Measurements from ENCODE around the gene EARS2. TPM values are rescaled to one million over a fixed set of nuclear protein-coding genes. Genes with fewer than 3 reads are reported as not detected.

EARS2 gene
- total RNA-seq, 1 experiment from 2014 or later: 50.1 TPM

GRCh38 chr16:23590181-23590580 is 33.0 kb upstream of the EARS2 start:
- TF ChIP-seq CTCF (conservative IDR thresholded peaks at IDR 0.05): no peak
- no peak for DNase-seq
- WGBS (ENCODE audit: extremely low coverage, insufficient read length, low lambda C conversion rate): no CpG with 5 or more reads among the region's 3 CpGs
- no peak overlapping the region for H2BK120ac ChIP-seq (ENCODE audit: low read depth, low read length, poor library complexity, severe bottlenecking)
- H2BK15ac ChIP-seq (ENCODE audit: low read depth, low read length): no peak overlapping the region
- H3K9me3 ChIP-seq (ENCODE audit: control insufficient read depth, low read depth, low read length): no peaks in the 10 kb centered on the region
- H2AK5ac ChIP-seq (ENCODE audit: insufficient read length, low read length): no peak overlapping the region
- H4K91ac ChIP-seq (ENCODE audit: insufficient read length, low read depth, low read length): no peak overlapping the region
- no peak overlapping the region for H3K4ac ChIP-seq (ENCODE audit: low read depth, low read length)
- no peak overlapping the region for H3K14ac ChIP-seq (ENCODE audit: insufficient read depth, low read length)
- H3K27ac ChIP-seq (ENCODE audit: insufficient read length, low read depth, low read length): no peak overlapping the region
- peaks cover 2% of the 10 kb centered on the region for H3K23me2 ChIP-seq (ENCODE audit: insufficient read length, low read depth, low read length, poor library complexity, severe bottlenecking)
- Mint-ChIP-seq H3K36me3 (ENCODE audit: insufficient read depth in 1 of 3, low read depth in 3 of 3) (peaks cover 27 to 83% (median 63%) of the 10 kb centered on the region in 3 experiments; a peak in 6 of 7 replicates), H3K9me3 (no peaks in the 10 kb centered on the region), H3K4me1 (peaks cover 0 to 6% of the 10 kb centered on the region in 2 experiments; a peak in 2 of 4 replicates), H3K27me3 (ENCODE audit: low read depth) (no peaks in the 10 kb centered on the region), H3K4me3 (no peak overlapping the region), H3K27ac (no peak overlapping the region)
- no peak overlapping the region for H3K23ac ChIP-seq (ENCODE audit: insufficient read length, low read depth, low read length)
- peaks cover 23% of the 10 kb centered on the region; the same call in 1 of the 2 replicates for H3K79me2 ChIP-seq (ENCODE audit: insufficient read depth, low read length)
- H2BK5ac ChIP-seq (ENCODE audit: insufficient read length, low read length): no peak overlapping the region
- no peaks in the 10 kb centered on the region for H3K27me3 ChIP-seq (ENCODE audit: insufficient read depth, low read length)
- no peak overlapping the region for H2BK20ac ChIP-seq (ENCODE audit: low read depth, low read length, poor library complexity, severe bottlenecking)
- no peak overlapping the region for H3K9ac ChIP-seq (ENCODE audit: extremely low read depth, insufficient read length, low read length)
- H2AFZ ChIP-seq (ENCODE audit: low read length): no peak overlapping the region
- peaks cover 2% of the 10 kb centered on the region for H3K79me1 ChIP-seq (ENCODE audit: insufficient read depth, low read depth, low read length, poor library complexity, severe bottlenecking)
- H3T11ph ChIP-seq (ENCODE audit: low read length): no peak overlapping the region
- H4K5ac ChIP-seq (ENCODE audit: insufficient read length, low read depth, low read length): no peak overlapping the region
- no peaks in the 10 kb centered on the region for H3K4me1 ChIP-seq (ENCODE audit: insufficient read depth, low read length)
- no peak overlapping the region for H3K4me2 ChIP-seq (ENCODE audit: insufficient read depth, insufficient read length, low read length)
- no peak overlapping the region for H4K8ac ChIP-seq (replicated peaks; ENCODE audit: insufficient read length, low read depth, low read length)
- H4K20me1 ChIP-seq (ENCODE audit: control insufficient read depth, insufficient read depth, insufficient read length): no peaks in the 10 kb centered on the region
- H3K18ac ChIP-seq (ENCODE audit: insufficient read length, low read depth, low read length): no peak overlapping the region
- no peak overlapping the region for H2BK12ac ChIP-seq (ENCODE audit: insufficient read length, low read depth, low read length)
- H3K56ac ChIP-seq (ENCODE audit: insufficient read length, low read depth, low read length): no peak overlapping the region

All from H9 (cell line).